Gastrocnemius medialis (tissue), 4 donors: ENCODE results near the gene CHST11.

Experiments
- POLR2A ChIP-seq, 2 donors: fragments of 450-650 bp; IDR thresholded peaks; one replicate each; pipeline ENCODE4 v1.6.1; 2017; ENCODE audit warnings: antibody characterized with exemption in 2 of 2, mild to moderate bottlenecking in 2 of 2, moderate library complexity in 2 of 2
- TF ChIP-seq, protein P1 (sequence below), 5 experiments: fragments of 450-650 bp in 3 of 5; fragments of 200-600 bp in 2 of 5; sonication (generic) in 2 of 5; IDR thresholded peaks in 4 of 5; conservative IDR thresholded peaks in 1 of 5; 1 replicate in 4 of 5; 2 replicates in 1 of 5; pipeline ENCODE4 v1.5.1; 2016 to 2019; ENCODE audit warnings: antibody characterized with exemption in 5 of 5, mild to moderate bottlenecking in 3 of 5, moderate library complexity in 3 of 5

DNA sequence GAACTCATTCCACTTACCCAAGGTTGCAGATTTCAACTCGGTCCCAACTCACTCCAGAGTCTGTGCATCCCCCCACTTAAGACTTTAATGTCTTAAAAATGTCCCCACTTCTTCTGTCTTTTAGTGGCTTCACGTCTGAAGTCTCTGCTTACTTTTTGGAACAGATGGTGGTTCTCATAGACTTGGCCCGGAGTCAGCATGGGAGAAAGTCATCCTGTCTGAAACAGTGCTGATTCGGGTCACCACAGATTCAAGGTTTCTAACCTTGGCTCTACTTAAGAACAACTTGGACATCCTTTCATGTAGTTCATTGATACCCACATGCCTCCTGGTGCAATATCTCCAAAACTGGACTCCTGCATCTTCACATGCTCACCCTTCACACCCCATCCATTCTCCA, 26.0 kb downstream of the CHST11 start:
- TF ChIP-seq, protein P1, sequence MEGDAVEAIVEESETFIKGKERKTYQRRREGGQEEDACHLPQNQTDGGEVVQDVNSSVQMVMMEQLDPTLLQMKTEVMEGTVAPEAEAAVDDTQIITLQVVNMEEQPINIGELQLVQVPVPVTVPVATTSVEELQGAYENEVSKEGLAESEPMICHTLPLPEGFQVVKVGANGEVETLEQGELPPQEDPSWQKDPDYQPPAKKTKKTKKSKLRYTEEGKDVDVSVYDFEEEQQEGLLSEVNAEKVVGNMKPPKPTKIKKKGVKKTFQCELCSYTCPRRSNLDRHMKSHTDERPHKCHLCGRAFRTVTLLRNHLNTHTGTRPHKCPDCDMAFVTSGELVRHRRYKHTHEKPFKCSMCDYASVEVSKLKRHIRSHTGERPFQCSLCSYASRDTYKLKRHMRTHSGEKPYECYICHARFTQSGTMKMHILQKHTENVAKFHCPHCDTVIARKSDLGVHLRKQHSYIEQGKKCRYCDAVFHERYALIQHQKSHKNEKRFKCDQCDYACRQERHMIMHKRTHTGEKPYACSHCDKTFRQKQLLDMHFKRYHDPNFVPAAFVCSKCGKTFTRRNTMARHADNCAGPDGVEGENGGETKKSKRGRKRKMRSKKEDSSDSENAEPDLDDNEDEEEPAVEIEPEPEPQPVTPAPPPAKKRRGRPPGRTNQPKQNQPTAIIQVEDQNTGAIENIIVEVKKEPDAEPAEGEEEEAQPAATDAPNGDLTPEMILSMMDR (IDR thresholded peaks at IDR 0.05 in 4 of 5, conservative IDR thresholded peaks at IDR 0.05 in 1 of 5), result no peak
- no peak for TF ChIP-seq POLR2A (IDR thresholded peaks at IDR 0.05)
